ENCODE measurements around the gene GGN. TPM values are rescaled to one million over a fixed set of nuclear protein-coding genes. Genes with fewer than 3 reads are reported as not detected.

GGN gene
- total RNA-seq, 1 donor from 2014 or later = under 0.01 TPM

- no peak for FAIRE-seq
- H3K27me3 ChIP-seq (ENCODE audit: control insufficient read depth, insufficient read depth, low read length) = no peaks in the 10 kb centered on the region
- H3K36me3 ChIP-seq (ENCODE audit: control insufficient read depth, insufficient read depth, low read length) = no peaks in the 10 kb centered on the region
- DNase-seq (ENCODE audit: low read depth) = no peak
- TF ChIP-seq CTCF (IDR thresholded peaks at IDR 0.05; ENCODE audit: insufficient read depth, low read length, severe bottlenecking) = no peak
- H3K4me3 ChIP-seq (ENCODE audit: low read depth, low read length) = no peak overlapping the region
Observed at GRCh38 chr19:38422438-38422837, 34.6 kb upstream of the GGN start.

- H3K36me3 ChIP-seq (ENCODE audit: control insufficient read depth, insufficient read depth, low read length) = no peaks in the 10 kb centered on the region
Observed at GRCh38 chr19:38421856-38422255, 34.0 kb upstream of the GGN start.

GRCh38 chr19:38420935-38421334, 33.1 kb upstream of the GGN start:
- FAIRE-seq (no peak), DNase-seq (ENCODE audit: low read depth) (no peak)
- TF ChIP-seq CTCF (IDR thresholded peaks at IDR 0.05; ENCODE audit: insufficient read depth, low read length, severe bottlenecking) = no peak
- H3K4me3 ChIP-seq (ENCODE audit: low read depth, low read length) = no peak overlapping the region
- no peaks in the 10 kb centered on the region for H3K36me3 ChIP-seq (ENCODE audit: control insufficient read depth, insufficient read depth, low read length)
- no peaks in the 10 kb centered on the region for H3K27me3 ChIP-seq (ENCODE audit: control insufficient read depth, insufficient read depth, low read length)

More at GRCh38 chr19:38421856-38422255, 34.0 kb upstream of the GGN start:
- no peak for FAIRE-seq
- TF ChIP-seq CTCF (IDR thresholded peaks at IDR 0.05; ENCODE audit: insufficient read depth, low read length, severe bottlenecking) = no peak
- no peak overlapping the region for H3K4me3 ChIP-seq (ENCODE audit: low read depth, low read length)
- no peaks in the 10 kb centered on the region for H3K27me3 ChIP-seq (ENCODE audit: control insufficient read depth, insufficient read depth, low read length)
- no peak for DNase-seq (ENCODE audit: low read depth)

GRCh38 chr19:38417544-38418506, 30.0 kb upstream of the GGN start:
- TF ChIP-seq CTCF (IDR thresholded peaks at IDR 0.05; ENCODE audit: insufficient read depth, low read length, severe bottlenecking) = no peak

GRCh38 chr19:38417146-38417543, 29.3 kb upstream of the GGN start:
- DNase-seq (ENCODE audit: low read depth) (no peak), FAIRE-seq (peak; percentile 86)
- Histone ChIP-seq H3K27me3 (ENCODE audit: control insufficient read depth, insufficient read depth, low read length) (no peaks in the 10 kb centered on the region), H3K36me3 (ENCODE audit: control insufficient read depth, insufficient read depth, low read length) (no peaks in the 10 kb centered on the region), H3K4me3 (ENCODE audit: low read depth, low read length) (no peak overlapping the region)
- TF ChIP-seq CTCF (IDR thresholded peaks at IDR 0.05; ENCODE audit: insufficient read depth, low read length, severe bottlenecking) = no peak

More at GRCh38 chr19:38417544-38418506, 30.0 kb upstream of the GGN start:
- DNase-seq (ENCODE audit: low read depth) = peak; percentile 32
- no peaks in the 10 kb centered on the region for H3K36me3 ChIP-seq (ENCODE audit: control insufficient read depth, insufficient read depth, low read length)
- no peak for FAIRE-seq
- H3K4me3 ChIP-seq (ENCODE audit: low read depth, low read length) = peak overlapping the region; percentile 17
- H3K27me3 ChIP-seq (ENCODE audit: control insufficient read depth, insufficient read depth, low read length) = no peaks in the 10 kb centered on the region

All from bronchial epithelial cell (primary cell).